Measurements from ENCODE around the gene ARL3.
A peak's percentile ranks its signal among the peaks of the same experiment; 100 is the strongest.

ARL3 gene

DNA sequence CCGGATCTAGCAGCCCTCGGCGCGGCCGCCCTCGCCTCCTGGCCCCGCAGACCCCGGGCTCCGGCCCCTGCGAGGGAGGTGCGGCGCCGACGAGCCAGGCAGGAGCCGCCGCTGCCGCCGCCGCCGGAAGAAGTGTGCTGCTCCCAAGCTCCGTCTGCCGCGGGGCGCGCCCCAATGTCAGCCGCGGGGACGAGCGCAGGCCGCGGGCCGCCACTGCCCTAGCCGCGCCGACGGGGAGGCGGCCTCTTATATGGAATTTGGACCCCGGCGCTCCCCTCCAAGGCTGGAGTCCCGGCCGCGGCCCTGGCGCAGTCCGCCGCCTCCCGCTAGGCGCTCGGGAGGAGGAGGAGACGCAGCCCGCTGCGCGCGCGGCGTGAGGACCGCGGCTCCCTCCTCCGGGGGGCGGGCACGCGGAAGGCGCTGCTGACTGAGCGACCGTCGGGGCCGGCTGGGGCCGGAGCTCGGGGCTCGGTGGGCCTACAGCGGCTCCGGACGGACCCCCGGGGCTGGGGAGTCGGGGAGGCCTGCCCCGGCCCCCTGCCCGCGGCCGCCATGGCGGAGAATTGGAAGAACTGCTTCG lies 70.0 kb downstream of the ARL3 start, which contains the start of gene TRIM8:
TRIM8 (plus strand) TSS at position 414 of the 580 bp plus-strand sequence; CDS start at position 553, 139 bp downstream.
- TF ChIP-seq OSR1 (CRISPR knock-in tag; IDR thresholded peaks at IDR 0.05) (no peak), BACH2 (CRISPR knock-in tag; IDR thresholded peaks at IDR 0.05; ENCODE audit: borderline replicate concordance) (no peak), PPARA (CRISPR knock-in tag; IDR thresholded peaks at IDR 0.05; ENCODE audit: borderline replicate concordance) (no peak), ZNF565 (CRISPR knock-in tag; conservative IDR thresholded peaks at IDR 0.05; ENCODE audit: low read depth) (no peak), RARB (CRISPR knock-in tag; IDR thresholded peaks at IDR 0.05) (no peak), SNAI2 (CRISPR knock-in tag; IDR thresholded peaks at IDR 0.05) (no peak), ESRRG (CRISPR knock-in tag; IDR thresholded peaks at IDR 0.05) (no peak), ZNF8 (CRISPR knock-in tag; IDR thresholded peaks at IDR 0.05) (no peak), GLIS3 (CRISPR knock-in tag; IDR thresholded peaks at IDR 0.05) (no peak), ISL1 (CRISPR knock-in tag; IDR thresholded peaks at IDR 0.05) (no peak), ZNF70 (CRISPR knock-in tag; IDR thresholded peaks at IDR 0.05) (no peak), TCF4 (CRISPR knock-in tag; IDR thresholded peaks at IDR 0.05; ENCODE audit: borderline replicate concordance) (no peak), CREB5 (CRISPR knock-in tag; IDR thresholded peaks at IDR 0.05; ENCODE audit: low read depth) (no peak), ARNTL (CRISPR knock-in tag; IDR thresholded peaks at IDR 0.05; ENCODE audit: borderline replicate concordance, low read depth) (no peak), ZFP30 (CRISPR knock-in tag; IDR thresholded peaks at IDR 0.05) (no peak), CSRNP3 (CRISPR knock-in tag; IDR thresholded peaks at IDR 0.05) (no peak)
- ATAC-seq = no peak

DNA sequence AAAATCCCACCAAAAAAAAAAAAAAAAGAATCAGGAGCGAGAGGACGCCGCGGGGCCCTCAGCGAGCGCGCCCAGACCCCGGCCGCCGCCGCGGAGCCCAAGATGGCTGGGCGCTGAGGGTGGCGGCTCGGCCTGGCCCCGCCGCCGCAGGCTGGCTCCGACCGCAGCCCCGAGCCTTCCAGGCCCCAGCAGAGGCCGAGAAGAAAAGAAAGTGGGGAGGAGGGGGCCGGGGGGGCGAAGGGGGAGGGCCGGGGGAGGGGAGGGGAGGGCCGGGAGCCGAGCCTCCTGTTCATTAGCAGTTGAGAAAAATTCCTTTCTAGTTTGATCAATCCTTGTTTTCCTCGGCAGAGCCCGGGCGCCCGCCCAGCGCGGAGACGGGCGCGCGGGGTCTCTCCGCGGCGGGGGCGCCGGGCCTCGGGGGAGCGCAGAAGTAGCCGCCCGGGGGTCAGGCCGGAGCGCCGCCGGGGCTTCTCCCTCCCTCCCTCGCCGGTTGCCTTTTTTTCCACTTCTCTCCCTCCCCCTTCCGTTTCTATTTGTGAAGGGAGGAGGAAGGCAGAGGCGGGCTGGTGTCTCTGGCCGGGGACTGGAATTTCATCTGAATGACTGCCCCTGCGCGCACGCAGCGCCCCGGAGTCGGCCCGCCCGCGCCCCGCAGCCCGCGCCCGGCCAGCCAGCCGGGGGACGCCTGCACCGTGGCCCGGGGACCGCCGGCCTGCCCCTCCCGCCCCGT lies 70.7 kb downstream of the ARL3 start:
- TF ChIP-seq RARB (CRISPR knock-in tag; IDR thresholded peaks at IDR 0.05) (no peak), POU6F1 (CRISPR knock-in tag; IDR thresholded peaks at IDR 0.05; ENCODE audit: borderline replicate concordance, low read depth) (no peak), ISL1 (CRISPR knock-in tag; IDR thresholded peaks at IDR 0.05) (no peak)
- ATAC-seq = peak; percentile 11; the same call in 2 of the 3 replicates

DNA sequence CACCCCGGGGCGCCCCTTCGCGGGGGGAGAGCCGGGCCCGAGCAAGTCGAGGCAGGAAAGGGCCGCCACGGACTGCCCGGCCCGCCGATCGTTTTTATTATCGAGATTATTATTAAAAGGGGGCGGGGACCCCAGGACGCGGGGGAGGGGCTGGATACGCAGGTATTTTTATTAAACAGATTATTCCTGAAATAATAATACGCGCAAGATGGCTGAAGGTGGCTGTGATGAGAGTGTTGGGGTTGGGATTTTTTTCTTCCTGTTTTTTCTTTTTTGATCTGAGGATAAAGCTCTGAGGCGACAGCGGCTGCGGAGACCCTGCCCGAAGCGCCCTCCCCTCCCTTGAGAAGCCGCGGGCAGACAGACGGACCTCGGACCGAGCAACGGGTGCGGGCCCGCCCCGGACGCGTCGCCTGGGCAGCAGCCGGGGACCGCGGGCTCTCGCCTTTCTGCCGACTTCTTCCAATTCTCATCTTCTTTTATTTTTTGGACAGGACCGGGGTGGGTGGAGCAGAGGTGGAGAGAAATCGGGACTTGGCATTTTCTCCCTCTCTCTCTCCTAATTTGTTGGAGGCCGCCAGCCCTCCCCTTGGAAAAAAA lies 71.4 kb downstream of the ARL3 start:
- no peak for TF ChIP-seq GLIS3 (CRISPR knock-in tag; IDR thresholded peaks at IDR 0.05)
- TF ChIP-seq ZNF565 (CRISPR knock-in tag; conservative IDR thresholded peaks at IDR 0.05; ENCODE audit: low read depth) = no peak
- TF ChIP-seq PATZ1 (CRISPR knock-in tag; IDR thresholded peaks at IDR 0.05; ENCODE audit: borderline replicate concordance) = 0 out of 2 replicates have a peak, but pooled peaks have one; percentile 14
- no peak for TF ChIP-seq CSDC2 (CRISPR knock-in tag; IDR thresholded peaks at IDR 0.05)
- TF ChIP-seq CSRNP3 (CRISPR knock-in tag; IDR thresholded peaks at IDR 0.05) = no peak
- TF ChIP-seq POU6F1 (CRISPR knock-in tag; IDR thresholded peaks at IDR 0.05; ENCODE audit: borderline replicate concordance, low read depth) = no peak
- no peak for ATAC-seq

All from SK-N-SH treated with all-trans-retinoic acid at 6 μM for 48 hours (cell line).